NB4 (cell line): ENCODE results near the gene LEFTY1.

Experiments
- DNase-seq: peaks from one replicate; pipeline ENCODE4 v3.0.0; 2010; ENCODE audit warnings: low read depth
- H3K4me3 ChIP-seq: one replicate; pipeline ENCODE4 v1.5.1; 2011; ENCODE audit warnings: mild to moderate bottlenecking, low read depth, low read length, moderate library complexity
- MYC ChIP-seq: IDR thresholded peaks from 2 replicates; pipeline ENCODE4 v1.6.1; 2011; ENCODE audit warnings: low read depth, low read length
- POLR2A ChIP-seq: IDR thresholded peaks from 2 replicates; pipeline ENCODE4 v1.6.1; 2011; ENCODE audit warnings: mild to moderate bottlenecking; ENCODE audit not compliant: insufficient read length; ENCODE audit errors: extremely low read depth
- TF ChIP-seq, protein P1 (sequence below): IDR thresholded peaks from one replicate; pipeline ENCODE4 v1.5.1; 2012; ENCODE audit warnings: low read depth, low read length
- TF ChIP-seq, protein P2 (sequence below): IDR thresholded peaks from 2 replicates; pipeline ENCODE4 v1.6.1; 2011; ENCODE audit warnings: low read depth, low read length

Gene LEFTY1

DNA sequence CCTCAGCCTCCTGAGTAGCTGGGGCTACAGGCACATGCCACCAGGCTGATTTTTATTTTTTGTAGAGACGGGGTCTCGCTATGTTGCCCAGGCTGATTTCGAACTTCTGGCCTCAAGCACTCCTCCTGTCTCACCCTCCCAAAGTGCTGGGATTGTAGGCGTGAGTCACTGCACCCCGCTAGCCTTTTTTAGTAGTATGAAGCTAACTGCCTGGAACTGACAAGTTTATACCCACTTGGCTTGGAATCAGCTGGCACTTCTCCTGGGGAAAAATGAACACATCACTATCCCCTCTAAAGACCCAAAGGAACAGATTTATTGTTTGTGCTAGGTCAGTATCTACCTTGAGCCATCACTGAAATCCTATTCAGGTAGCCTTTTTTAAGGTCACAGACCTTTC lies 25.8 kb downstream of the LEFTY1 start:
- H3K4me3 ChIP-seq, result no peak overlapping the region
- TF ChIP-seq POLR2A, result no peak
- TF ChIP-seq, protein P1, sequence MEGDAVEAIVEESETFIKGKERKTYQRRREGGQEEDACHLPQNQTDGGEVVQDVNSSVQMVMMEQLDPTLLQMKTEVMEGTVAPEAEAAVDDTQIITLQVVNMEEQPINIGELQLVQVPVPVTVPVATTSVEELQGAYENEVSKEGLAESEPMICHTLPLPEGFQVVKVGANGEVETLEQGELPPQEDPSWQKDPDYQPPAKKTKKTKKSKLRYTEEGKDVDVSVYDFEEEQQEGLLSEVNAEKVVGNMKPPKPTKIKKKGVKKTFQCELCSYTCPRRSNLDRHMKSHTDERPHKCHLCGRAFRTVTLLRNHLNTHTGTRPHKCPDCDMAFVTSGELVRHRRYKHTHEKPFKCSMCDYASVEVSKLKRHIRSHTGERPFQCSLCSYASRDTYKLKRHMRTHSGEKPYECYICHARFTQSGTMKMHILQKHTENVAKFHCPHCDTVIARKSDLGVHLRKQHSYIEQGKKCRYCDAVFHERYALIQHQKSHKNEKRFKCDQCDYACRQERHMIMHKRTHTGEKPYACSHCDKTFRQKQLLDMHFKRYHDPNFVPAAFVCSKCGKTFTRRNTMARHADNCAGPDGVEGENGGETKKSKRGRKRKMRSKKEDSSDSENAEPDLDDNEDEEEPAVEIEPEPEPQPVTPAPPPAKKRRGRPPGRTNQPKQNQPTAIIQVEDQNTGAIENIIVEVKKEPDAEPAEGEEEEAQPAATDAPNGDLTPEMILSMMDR, result no peak
- no peak for TF ChIP-seq MYC
- TF ChIP-seq, protein P2, sequence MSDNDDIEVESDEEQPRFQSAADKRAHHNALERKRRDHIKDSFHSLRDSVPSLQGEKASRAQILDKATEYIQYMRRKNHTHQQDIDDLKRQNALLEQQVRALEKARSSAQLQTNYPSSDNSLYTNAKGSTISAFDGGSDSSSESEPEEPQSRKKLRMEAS, result no peak
- DNase-seq, result no peak

DNA sequence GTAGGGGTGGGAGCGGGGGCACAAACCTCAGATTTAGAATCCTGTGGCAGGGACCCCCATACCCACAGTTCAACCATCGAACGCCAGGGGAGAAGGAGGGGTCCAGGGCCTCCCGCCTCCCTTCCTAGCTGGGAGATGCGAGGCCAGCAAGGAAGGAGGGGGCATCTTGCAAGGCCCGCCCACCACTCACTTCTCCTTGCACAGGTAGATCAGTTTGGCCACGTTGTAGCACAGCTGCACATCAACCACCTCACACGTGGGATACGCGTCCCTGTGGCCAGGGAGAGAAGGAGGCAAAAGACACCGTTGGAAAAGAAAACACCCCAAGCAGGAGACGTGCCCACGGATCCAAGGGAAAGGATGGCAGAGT lies 26.4 kb downstream of the LEFTY1 start:
- TF ChIP-seq, protein P2, result no peak
- TF ChIP-seq MYC (no peak), POLR2A (no peak)
- TF ChIP-seq, protein P1, result no peak
- DNase-seq, result no peak
- no peak overlapping the region for H3K4me3 ChIP-seq

DNA sequence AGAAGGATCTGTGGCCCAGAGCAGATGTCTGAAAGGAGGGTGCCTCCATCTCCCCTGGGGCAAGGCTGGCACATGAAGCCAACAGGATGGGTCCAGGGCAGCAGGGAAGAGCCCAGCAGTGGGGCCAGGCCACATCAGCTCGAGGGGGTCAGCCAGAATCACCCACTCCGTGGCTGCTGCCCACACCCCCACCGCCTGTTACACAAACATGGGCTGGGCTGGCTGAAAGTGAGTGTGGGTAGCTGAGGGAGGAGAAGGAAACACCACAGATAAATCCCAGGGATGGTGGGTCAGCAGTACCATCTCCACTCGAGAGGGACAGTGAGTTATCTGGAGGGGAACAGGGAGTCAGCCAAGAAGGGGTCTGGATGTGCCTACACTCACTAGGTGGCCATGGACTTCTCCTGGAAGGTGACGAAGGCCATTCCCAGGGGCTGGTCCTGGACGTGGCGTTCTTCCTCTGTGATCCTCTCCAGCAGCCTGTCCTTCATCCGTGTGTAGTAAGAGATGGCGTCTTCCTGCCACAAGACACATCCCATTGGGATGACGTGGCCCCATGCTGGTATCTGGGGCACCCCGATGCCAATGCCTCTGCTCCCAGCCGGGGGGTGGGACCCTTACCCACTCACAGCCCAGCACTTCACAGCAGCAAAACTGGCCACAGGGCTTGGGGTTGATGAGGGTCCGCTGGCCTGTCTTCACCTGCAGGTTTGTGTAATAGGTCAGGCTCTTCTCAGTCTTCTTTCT lies 26.9 kb downstream of the LEFTY1 start:
- DNase-seq, result no peak
- TF ChIP-seq MYC (no peak), POLR2A (no peak)
- TF ChIP-seq, protein P1, result no peak
- no peak overlapping the region for H3K4me3 ChIP-seq

DNA sequence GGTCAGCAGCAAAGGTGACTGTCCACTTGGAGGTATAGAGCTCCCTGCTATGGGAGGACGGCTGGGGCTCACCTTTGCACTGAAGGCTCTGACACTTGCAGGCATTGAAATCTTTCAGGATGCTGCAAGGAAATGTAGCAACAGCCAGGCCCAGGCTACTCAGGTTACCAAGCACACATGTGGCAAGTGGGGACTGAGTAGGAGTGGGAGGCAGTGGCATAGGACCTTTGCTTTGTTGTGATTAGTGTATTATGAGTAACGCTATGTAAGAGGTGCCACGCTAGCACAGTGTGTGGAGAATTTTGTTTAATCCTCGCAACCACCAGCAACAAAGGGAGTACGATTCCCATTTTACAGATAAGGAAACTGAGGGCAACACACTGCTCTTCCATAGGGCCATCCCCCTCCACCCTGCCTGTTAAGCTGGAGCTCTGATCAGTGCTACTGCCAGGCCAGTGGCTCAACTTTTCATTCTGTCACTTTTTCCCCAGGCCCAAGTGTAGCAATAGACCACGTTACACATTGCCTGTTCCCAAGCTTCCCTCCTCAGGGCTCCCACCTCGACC lies 28.0 kb downstream of the LEFTY1 start:
- TF ChIP-seq, protein P2, result no peak
- TF ChIP-seq MYC, result no peak
- TF ChIP-seq, protein P1, result no peak
- TF ChIP-seq POLR2A, result no peak
- no peak for DNase-seq
- H3K4me3 ChIP-seq, result no peak overlapping the region

DNA sequence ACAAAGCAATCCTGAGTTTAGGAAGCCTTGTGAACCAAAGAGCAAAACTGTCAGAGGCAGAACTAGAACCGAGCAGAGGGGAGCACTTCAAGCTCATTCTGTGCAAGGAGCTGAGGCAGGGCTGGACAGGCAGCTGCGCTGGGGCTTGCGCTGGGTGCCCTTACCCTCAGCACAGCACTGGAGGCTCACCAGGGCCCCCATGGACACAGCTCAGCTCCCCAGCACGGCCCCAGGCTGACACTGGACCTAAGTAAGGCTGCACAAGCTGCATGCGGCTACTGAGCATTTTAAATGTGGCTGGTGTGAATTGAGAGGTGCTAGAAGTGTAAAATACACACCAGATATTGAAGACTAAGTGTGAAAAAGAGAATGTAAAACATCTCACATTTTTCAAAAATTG lies 28.8 kb downstream of the LEFTY1 start:
- TF ChIP-seq, protein P2, result no peak
- TF ChIP-seq MYC (no peak), POLR2A (no peak)
- TF ChIP-seq, protein P1, result no peak
- no peak overlapping the region for H3K4me3 ChIP-seq
- no peak for DNase-seq
